Stimulated activated CD8-positive, alpha-beta memory T cell treated with anti-CD3 and anti-CD28 coated beads, Interleukin-15, amount 100 ng/mL, for 24 hours (primary cell): ENCODE measurements around the gene METTL1.

Experiments used
- DNase-seq: peaks from one replicate; pipeline ENCODE4 v3.0.0-alpha.2; 2020; ENCODE audit warnings: low read depth

METTL1 gene

DNA sequence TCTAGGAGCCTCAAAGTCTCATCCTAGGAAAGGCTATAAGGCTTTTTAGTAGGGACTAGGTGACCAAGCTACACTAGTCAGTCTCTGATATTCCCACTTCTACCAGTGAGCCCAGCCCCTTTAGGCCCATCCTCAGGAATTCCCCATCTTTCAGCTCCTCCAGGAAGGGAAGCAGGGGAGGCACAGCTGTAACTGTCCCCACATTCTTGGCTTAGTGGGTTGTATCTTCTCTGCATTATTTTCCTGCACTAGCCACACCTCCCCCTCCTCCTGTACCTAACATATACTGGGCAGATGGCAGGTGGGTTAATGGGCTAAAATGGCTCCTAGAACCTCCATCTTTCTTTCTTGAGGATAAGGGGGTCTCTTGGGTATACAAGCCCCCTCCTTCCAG is 4.6 kb downstream of the METTL1 start:
- no peak for DNase-seq

DNA sequence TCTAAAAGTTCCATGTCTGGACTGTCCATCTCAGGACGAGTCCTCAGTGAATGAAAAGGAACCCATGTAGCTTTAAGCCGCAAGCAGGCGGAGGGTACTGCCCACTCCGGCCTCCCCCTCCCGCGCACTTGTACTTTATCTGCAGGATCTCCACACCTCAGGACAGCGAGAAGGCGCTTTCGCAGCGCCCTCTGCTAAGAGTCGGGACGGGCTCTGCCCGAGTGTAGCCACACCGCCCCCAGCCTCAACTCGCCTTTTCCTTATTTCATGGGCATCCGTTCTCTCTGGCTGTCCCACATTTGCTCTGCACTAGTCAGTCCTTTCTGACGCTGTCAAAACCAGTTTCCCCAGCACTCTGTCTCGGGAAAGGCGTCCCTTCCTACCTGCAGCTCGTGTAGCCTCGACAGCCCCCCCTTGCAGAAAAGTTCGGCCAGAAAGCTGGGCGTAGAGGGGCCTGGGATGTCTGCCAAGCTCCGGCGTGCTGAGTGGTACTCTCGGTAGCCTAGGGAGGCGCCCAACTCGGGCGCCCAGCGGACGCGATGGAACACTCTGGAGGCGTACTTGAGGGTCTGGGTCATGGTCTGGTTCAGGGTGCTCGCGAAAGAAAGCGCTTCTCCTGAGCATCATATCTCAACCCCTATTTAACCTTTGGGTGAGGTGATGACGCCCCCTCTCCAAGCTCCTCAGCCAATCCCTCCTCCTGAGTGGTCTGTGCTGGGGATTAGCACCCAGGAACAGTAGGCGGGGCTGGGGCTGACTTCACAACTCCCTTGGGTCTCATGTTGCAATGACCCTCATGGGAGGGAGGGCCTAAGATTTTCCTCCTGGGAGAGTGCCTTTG is 5.2 kb downstream of the METTL1 start, which contains the start of gene CYP27B1:
Gene CYP27B1, minus strand, starts transcription at position 615 of the 841 bp plus-strand sequence. Its CDS starts 37 bp downstream, at position 578.
- no peak for DNase-seq

DNA sequence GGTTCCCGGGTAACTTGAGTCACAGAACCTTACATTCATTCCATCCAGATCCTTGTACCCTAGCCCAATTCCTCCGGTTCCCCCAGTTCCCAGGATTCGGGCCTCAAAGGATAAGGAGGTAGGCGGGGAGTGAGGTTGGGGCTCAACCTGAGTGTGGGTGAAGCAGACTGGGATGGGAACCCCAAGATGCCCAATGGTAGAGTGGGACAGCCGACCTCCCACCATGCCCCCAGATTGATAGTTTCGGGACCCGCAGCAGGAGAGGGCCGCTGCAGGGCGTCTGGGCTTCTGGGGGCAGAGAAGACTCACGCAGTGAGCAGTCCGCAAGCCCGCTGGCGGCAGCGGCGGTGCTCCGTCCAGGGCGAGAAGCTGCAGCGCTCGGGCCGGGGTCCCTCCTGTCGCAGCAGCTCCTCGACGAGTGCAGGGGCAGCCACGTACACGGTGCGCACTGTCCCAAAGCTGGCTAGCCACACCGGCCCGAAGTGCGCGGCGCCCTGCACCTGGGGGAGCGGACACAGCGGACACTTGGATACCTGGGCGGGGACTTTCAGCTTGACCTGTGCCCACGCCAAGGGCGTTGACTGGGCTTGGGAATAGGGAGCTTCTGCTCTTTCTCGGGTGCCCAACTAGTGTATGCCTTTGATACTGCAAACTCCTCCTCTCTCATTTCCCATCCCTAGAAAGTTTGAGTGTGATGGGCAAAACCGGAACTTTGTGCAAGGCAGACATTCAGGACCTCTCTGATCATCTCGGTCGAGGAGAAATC is 6.0 kb downstream of the METTL1 start:
- DNase-seq: no peak

DNA sequence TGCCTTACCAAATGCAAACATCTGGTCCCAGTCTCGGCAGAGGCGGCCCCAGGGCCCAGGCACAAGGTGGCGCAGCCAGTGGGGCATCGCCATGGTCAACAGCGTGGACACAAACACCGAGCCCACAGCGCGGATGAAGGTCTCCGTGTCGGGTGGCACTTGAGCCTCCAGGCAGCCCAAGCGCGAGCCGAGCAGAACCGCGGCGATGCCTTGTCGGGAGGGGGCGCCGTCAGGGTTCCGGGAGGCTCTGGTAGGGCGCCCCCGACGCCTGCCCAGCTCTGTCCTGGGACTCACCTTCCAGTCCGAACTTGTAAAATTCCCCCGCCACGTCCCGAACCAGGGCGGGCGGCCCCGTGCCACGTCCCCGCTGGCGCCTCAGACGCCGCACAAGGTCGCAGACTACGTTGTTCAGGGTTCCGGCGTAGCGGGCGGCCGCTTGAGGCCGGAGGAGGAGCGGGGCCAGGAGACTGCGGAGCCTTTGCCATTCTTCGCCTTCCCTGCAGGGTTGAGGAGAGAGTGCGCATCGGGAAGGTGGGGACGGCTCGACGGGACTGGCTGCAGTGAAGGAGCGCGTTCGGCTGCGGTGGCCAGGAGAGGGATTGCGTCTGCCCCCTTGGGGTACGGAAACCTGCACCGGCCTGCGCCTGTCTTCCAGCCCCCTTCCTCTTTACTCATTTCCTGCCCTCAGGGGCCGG is 6.8 kb downstream of the METTL1 start:
- no peak for DNase-seq

DNA sequence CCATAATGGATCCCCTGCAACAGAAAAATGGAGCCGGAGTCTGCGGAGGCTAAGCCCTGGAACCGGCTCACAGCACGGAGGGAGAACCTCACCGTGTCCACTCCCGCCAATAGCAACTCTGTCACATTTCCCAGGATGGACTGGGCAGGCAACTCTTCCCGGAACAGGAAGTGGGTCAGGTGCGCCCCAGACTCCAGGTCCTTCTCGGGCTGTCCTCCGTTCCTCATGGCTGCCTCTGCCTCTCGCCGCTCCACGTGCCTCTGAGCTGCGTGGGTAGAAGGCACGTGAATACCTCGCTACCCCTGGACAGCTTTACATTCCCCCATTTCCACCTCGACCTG is 7.3 kb downstream of the METTL1 start:
- no peak for DNase-seq

DNA sequence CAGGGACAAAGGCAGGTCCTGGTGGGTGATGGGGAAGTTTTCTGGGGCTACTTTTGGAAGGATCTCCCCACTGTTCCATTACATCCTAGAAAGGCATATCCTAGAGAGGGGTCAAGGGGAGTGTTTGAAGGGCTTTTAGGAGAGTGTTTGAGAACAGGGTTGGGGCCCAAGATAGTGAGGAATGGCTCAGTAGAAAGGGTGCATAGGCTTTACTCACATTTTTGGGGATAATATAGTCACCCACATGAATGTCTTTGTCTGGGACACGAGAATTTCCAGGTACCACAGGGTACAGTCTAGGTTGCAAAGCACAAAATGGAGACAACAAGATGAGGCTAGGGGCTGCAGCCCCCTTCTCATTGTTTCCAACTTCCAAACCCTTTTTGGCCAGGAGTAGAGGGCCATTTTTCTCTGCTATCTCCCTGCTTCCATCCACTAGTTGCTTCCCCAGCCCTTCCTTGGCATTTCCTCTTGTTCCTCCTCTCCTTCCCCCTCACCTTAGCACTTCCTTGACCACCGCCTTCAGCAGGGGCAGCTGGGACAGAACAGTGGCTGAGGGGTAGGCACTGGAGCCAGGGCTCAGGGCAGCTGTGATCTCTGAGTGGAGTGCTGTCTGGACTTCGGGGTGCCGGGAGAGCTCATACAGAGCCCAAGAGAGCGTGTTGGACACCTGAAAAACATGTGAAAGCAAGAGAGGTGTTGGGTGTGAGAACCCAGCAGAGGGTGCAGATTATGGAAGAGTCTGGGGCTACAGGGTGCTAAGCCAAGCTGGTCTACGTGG is 7.8 kb downstream of the METTL1 start:
- no peak for DNase-seq

DNA sequence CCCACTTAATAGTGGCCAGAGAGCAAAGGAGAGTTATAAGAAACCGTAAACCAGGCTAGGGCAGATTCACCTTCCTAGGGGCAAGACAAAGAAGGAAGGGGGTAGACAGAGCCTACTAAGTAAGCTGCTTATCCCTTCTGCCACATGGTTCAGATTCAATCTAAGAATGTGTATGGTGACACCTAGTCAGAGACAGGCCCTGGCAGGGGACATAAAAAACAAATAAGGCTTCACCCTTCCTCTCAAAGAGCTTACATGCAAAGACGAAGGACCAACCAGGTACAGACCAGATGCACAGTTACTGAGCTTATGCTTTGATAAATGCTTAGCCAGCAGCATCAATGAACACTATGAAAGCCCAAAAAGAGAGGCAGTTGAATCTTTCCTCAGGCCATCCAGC is 9.4 kb downstream of the METTL1 start:
- DNase-seq: no peak

DNA sequence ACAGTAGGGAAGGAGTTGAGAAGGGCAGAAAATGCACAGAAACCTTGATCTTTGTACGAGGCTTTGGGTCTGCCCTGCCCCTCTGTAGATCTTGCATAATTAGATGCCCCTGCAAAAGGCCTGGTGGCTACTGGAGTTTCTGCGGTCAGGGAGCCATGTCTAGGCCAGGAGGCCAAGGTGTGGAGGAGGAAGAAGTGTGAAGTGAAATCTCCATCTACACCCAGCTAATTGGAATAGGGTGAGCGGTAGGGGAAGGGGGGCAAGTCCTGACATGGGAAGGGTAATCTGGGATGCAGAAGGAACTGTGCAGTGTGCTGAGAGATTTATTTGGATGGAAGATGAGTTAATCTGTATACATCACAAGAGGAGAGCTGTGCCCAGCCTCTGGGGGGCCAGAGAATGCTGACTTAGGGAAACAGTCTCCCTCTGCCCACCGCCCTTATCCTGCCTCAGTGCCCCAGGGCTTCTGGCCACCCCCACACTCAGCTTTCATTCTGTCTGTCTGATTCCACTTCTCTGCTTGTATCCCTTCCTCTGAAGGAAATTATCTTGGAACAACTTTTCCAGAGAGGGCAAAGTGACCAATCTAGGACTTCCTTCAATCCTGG is 10.4 kb downstream of the METTL1 start:
- DNase-seq: no peak

DNA sequence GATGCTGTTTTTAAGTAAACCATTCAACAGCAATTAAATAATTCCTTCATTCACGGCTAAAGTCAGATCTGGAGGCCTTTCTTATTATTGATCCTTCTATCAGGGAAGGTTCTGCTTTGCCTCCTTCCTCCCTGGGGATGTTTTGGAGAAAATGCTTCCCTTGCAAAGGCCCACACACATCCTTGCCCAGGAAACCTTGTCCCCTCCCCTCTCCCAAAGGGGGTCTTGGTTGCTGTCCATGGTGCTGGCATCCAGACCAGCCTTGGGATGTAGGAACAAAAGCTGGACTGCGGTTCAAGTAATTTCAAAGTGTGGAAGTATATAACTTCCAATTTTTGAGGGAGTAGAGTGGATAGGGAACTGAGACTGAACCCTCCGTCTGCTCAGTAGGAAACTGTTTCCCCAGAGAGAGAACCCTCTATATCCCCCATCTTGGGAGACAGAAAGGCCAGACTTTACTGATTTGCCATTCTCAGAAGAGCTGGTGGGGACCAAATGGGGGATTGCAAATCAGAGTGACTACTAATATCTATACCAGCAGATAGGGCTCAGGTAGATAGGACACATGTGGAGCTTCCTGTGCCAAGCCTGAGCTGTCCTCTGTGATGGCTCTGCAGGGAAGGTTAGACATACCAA is 11.4 kb downstream of the METTL1 start:
- no peak for DNase-seq

DNA sequence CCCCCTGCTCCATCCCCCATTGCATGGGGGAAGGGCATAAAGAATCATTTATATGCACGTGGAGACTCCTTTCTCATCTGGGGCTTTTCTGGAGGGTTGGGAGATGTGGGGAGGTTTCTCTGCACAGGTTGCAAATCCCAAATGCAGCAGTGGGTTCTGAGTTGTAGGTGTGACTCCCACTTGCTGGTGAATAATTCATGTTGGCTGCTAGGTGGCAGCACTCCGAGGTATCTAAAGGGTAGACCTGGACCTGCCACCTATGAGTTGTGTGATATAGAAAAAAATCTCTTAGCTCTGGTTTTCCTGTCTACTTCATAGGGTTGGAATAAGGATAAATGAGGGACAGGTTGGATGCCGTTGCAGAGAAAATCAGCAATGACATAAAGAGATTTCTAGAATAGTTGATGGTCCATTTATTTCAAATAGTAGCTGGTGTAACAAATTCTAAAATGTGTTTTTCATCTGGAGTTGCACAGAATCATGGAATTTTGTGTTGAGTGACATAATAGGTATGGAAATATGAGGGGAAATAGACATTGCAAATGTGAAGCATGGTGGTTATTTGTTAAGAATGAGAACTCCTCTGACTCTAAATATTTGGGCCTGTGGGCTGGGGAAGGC is 12.4 kb downstream of the METTL1 start:
- no peak for DNase-seq

DNA sequence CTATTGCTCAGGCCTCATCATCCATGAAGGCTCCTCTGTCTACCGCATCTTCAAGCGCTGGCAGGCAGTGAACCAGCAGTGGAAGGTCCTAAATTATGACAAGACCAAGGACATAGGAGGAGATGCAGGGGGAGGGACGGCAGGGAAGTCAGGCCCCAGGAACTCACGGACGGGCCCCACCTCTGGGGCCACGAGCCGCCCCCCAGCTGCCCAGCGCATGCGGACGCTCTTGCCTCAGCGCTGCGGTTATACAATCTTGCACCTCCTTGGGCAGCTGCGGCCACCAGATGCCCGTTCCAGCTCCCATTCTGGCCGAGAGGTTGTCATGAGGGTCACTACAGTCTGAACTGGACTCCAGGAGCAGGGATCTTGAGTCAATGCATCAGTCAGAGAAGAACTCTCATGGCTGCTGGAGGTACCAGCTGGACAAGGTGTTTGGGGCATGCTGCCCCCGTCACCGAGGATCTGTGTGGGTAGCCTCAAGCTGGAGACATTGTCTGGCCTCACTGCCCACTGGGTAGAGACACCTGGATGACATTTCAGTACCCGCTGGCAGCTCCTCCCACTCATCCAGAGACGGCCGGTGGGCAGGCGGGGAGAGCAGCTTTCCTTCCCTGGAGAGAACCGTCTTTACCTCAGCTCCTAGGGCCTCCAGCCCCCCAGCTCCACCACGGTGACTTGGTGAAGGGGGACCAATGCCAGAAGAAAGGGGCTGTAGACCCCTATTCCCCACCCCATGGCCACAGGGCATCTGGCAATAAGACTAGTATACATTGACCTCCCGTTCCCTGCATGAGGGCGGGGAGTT is 13.1 kb downstream of the METTL1 start:
- DNase-seq: no peak

DNA sequence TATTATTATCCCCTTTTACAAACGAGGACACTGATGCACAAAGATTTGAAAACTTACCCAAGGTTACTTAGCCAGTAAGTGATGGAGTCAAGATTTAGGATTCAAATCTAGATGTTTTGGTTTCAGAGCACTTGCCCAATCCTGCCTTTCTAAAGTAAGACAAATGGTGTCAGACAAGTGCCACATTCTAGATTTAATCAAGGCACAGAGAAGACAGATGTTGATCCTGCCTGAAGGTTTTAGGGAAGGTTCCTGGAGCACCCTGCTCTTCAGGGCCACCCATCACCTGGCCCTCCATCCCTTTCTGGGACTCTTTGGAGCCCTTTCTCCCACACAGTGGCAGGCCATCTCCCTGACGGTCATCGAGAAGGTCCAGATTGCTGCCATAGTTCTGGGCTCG is 14.1 kb downstream of the METTL1 start:
- DNase-seq: no peak

DNA sequence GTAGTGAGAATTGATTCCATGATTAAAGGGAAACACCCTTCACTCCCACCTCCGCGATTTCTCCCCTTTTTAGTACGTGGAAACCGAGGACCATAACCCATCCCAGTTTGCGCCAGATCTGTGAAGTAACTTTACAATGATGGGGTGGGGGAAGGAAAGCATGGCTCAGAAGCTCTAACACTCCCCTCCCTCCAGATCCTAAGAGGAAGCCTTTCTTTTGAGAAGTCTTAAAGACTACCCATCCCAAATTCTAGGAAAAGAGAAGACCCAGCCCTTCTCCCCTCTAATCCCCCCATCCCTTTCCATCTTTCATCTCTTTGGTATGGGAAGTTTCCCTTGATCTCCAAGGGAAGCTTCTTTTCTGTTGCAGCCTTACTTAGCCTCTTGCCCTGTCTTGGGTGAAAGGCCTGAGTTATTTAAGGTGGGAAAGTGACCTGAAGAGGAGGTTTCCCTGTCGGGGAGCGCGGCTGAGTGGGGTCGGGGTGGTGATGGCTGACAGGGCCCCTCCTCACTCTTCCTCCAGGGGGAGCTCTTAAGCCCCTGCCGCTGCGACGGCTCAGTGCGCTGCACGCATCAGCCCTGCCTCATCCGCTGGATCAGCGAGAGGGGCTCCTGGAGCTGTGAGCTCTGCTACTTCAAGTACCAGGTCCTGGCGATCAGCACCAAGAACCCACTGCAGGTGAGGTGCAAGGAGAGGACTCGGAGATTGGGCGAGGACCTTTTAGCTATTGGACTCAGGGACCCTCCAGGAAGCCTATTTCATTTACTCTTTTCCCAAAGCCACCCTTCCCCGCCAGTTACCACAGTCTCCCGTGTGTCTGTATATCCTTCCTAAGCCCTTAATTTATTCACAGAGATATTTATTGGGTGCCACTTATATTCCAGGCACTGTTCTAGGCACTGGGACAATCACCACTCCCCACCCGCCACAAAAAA is 15.2 kb downstream of the METTL1 start:
- no peak for DNase-seq

DNA sequence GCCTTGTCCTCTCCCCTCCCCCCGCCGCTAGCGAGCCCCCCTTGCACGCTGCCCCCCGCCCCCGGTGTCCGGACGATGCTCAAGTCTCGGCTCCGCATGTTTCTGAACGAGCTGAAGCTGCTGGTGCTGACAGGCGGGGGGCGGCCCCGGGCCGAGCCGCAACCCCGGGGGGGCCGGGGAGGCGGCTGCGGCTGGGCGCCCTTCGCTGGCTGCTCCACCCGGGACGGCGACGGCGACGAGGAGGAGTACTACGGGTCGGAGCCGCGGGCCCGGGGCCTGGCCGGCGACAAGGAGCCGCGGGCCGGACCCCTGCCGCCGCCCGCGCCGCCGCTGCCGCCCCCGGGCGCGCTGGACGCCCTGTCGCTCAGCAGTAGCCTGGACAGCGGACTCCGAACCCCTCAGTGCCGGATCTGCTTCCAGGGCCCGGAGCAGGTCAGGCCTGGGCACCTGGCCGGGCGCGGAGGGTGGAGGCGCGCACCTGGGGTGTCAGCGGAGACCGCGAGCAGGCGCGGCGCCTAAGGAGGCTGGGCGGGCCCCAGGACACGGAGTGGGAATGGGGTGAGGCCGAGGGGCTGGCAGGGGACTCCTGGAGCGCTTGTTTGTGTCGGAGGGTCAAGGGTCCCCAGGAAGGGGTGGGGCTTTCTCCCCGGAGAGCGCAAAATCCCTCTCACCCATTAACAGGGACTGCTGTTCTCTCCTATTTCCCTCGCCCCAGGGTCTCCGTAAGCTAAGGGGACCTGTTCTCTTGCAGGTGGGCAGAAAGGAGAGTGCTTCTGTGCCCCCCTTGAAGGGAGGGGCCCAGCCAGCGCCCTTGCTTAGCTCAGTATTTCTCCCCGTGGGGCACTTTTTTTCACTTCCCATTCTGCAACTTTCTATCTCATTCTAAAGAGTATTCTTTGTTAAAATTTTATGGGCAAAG is 16.2 kb downstream of the METTL1 start:
- no peak for DNase-seq

DNA sequence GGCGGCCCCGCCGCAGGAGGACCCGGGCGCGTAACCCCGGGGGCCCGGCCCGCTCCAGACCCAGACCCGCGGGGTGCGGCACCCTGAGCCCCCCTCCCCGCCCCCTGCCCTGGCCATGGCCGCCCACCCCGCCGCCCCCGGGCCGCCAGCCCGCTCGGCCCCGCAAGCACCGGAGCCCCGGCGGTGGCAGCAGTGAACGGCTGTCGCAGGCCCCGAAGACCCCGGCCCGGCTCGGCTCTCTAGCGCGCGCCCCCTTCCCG is 16.8 kb downstream of the METTL1 start:
- no peak for DNase-seq

DNA sequence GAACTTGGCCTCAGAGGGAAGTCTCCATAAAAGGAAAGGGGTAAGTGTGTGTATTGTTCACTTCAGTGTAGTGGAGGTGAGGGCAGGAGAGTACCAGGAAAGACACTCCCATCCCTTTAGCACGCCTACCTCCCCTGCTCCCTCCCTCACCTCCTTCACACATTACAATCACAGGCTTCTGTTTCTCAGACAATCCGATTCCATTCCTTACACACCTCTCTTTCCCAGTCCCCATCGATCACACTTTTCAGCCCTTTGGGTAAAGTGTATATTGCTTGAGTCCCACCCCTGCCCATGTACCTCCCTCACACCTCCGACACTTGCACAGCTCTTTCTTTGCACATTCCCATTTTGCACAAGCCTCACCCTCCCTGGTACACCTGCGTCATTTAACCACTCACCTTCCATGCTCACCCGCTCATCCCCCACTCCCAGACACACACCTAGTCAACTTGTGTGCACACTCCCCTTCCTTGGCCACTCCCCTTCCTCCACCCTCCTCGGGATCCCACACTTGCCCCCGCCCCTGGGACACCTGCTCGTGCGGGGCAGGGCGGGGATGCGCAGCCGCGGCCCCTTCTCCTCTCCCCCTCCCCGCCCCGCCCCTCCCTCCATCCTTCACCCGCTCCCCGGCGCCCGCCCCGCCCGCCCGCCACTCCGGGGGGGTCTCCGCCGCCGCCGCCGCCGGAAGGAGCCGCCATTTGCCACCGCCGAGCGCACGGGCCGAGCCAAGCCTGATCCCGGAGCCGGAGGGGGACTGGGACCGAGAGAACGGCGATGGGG is 17.3 kb downstream of the METTL1 start, which contains the start of gene MARCHF9:
Gene MARCHF9, plus strand, starts transcription at position 693 of the 783 bp plus-strand sequence. CDS start 426 bp downstream, outside the sequence.
- DNase-seq: no peak
